Epithelial cell of esophagus (primary cell): Measurements from ENCODE around the gene CRBN.

Experiments
- DNase-seq: peaks from one replicate; pipeline ENCODE4 v3.0.0; 2010; ENCODE audit warnings: low read depth
- H3K4me3 ChIP-seq: 2 replicates; pipeline ENCODE4 v1.5.1; 2011; ENCODE audit warnings: mild to moderate bottlenecking, low read length, control low read depth
- TF ChIP-seq, protein P1 (sequence below): IDR thresholded peaks from 2 replicates; pipeline ENCODE4 v1.5.1; 2011; ENCODE audit warnings: low read depth, mild to moderate bottlenecking, low read length, control low read depth, inconsistent platforms; ENCODE audit not compliant: insufficient read depth; ENCODE audit errors: missing control alignments

Gene CRBN

GRCh38 chr3:3107858-3108257, 71.6 kb downstream of the CRBN start:
- TF ChIP-seq, protein P1, sequence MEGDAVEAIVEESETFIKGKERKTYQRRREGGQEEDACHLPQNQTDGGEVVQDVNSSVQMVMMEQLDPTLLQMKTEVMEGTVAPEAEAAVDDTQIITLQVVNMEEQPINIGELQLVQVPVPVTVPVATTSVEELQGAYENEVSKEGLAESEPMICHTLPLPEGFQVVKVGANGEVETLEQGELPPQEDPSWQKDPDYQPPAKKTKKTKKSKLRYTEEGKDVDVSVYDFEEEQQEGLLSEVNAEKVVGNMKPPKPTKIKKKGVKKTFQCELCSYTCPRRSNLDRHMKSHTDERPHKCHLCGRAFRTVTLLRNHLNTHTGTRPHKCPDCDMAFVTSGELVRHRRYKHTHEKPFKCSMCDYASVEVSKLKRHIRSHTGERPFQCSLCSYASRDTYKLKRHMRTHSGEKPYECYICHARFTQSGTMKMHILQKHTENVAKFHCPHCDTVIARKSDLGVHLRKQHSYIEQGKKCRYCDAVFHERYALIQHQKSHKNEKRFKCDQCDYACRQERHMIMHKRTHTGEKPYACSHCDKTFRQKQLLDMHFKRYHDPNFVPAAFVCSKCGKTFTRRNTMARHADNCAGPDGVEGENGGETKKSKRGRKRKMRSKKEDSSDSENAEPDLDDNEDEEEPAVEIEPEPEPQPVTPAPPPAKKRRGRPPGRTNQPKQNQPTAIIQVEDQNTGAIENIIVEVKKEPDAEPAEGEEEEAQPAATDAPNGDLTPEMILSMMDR, result no peak
- H3K4me3 ChIP-seq, result no peak overlapping the region
- no peak for DNase-seq

DNA sequence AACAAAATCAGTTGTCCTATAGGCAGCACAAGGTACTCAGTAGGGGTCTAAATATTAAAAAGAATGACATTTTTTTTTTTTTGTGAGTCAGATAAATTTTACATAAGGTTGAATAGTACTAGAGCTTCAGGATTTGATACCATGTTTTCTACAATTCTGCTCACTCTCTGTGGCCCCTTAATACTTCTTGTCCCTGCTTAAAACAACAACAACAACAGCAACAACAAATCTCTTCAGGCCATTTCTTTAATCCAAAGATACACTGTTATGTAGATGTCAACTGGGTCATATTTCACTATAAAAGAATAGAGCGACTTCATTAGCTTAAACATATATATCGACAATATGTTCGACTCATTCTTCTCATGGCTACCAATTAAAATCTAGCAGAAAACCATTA, 72.3 kb downstream of the CRBN start:
- DNase-seq, result no peak
- TF ChIP-seq, protein P1, result no peak
- H3K4me3 ChIP-seq, result no peak overlapping the region

DNA sequence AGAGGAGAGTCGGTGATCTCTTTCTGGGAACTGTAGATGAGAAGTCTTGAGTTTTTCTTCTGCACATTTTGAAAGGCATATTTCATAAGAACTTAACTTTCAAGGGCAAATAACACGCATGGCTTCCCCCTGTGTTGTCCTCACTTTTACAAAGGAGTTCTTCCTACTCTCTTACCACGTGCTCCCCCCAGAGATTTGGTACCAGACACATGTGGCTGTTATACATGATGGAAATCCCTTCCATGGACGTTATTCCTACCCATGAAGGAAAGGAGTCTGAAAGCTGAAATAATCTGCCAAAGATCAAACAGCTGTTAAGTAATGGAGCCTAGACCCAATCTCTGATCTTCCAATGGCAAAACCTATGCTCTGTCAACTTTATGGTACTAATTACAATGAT, 73.7 kb downstream of the CRBN start:
- TF ChIP-seq, protein P1, result no peak
- H3K4me3 ChIP-seq, result no peak overlapping the region
- DNase-seq, result no peak

DNA sequence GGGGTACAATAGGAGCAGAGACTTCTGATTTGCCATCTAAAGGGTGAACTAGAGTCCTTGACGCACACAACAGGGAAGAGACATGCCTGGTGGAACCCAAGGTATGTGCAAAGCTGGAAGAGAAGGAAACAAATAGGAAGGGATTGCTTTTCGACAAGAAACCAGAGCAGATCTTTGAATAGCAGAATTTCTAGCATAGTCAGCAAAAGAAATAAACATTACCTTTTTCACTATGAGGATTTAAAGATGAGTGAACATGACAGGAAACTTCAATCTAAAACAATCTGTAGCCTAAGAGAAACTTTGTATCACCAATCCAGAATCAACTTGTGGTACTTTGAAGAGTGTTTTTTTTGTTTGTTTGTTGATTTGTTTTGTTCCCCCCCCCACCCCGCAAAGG, 74.2 kb downstream of the CRBN start:
- TF ChIP-seq, protein P1, result no peak
- DNase-seq, result no peak
- H3K4me3 ChIP-seq, result no peak overlapping the region

GRCh38 chr3:3102751-3103150, 76.7 kb downstream of the CRBN start:
- TF ChIP-seq, protein P1, result no peak
- H3K4me3 ChIP-seq, result no peak overlapping the region
- DNase-seq, result no peak

DNA sequence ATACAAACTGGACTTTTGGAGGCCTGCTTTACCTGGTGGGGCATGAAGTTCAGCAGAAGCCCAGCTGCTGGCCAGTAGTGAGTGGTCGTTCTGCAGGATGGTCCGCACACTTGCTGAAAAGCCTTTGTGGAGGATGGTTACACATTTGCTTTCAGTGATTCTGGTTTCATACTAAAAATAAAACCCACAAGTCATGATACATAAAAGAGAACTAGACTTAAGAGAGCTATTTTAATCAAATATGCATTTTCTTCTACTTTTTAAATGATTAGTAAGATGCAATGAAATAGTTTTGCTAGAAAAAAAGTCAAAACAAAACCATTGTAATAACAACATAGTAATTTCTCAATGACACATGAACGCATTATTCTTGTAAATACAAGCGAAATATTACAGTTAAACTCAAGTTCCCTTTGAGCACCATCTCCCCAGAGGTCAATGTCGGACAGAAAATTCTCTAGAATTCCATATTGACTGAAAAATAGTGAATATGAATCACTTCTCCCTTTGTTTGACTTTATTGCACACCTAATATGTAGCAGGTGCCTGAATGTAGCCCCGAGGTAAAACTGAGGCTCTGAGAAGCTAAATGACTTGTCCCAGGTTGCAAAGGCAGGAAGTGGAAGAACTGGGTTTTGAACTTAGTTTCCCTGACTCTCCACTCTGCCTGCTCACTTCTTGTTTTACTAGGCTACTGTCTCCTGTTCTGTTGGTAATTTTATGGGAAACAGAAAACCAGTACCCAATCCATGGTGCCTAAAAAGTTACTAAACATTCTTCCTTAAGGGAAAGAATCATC, 77.6 kb downstream of the CRBN start:
- H3K4me3 ChIP-seq, result no peak overlapping the region
- DNase-seq, result no peak
- TF ChIP-seq, protein P1, result no peak
